HepG2 (cell line): Measurements from ENCODE around the gene FAM162A. TPM values are rescaled to one million over a fixed set of nuclear protein-coding genes. Genes with fewer than 3 reads are reported as not detected.

Experiments used
- ATF7 ChIP-seq, 2 experiments: fragments of 450-650 bp in 1 of 2; sonication (generic) in 1 of 2; formaldehyde crosslinking in 1 of 2; IDR thresholded peaks; 2 replicates each; pipeline versions ENCODE4 v1.4.0 to v1.6.1; 2016 to 2020; ENCODE audit warnings: antibody characterized with exemption in 1 of 2, mild to moderate bottlenecking in 1 of 2, missing genetic modification reagents in 1 of 2
- CAMTA2 ChIP-seq: sonication (generic); formaldehyde crosslinking; IDR thresholded peaks from 2 replicates; pipeline ENCODE4 v1.4.0; 2020; ENCODE audit warnings: mild to moderate bottlenecking, missing genetic modification reagents, borderline replicate concordance
- CEBPG ChIP-seq: IDR thresholded peaks from 2 replicates; pipeline ENCODE4 v1.6.1; 2016
- HNF4G ChIP-seq, 2 experiments: sonication (generic) in 1 of 2; formaldehyde crosslinking in 1 of 2; IDR thresholded peaks; 2 replicates each; pipeline versions ENCODE4 v1.4.0 to v1.6.1; 2011 to 2020; ENCODE audit warnings: borderline replicate concordance in 2 of 2, low read depth in 2 of 2, mild to moderate bottlenecking in 2 of 2, low read length in 1 of 2, missing genetic modification reagents in 1 of 2, moderate library complexity in 1 of 2
- KLF9 ChIP-seq: IDR thresholded peaks from 2 replicates; pipeline ENCODE4 v1.6.1; 2016; ENCODE audit warnings: low read depth
- NPAS2 ChIP-seq: sonication (generic); formaldehyde crosslinking; IDR thresholded peaks from 2 replicates; pipeline ENCODE4 v1.8.0; 2022; ENCODE audit warnings: mild to moderate bottlenecking, missing genetic modification reagents, borderline replicate concordance
- SOX5 ChIP-seq: IDR thresholded peaks from 2 replicates; pipeline ENCODE4 v1.6.1; 2016; ENCODE audit warnings: borderline replicate concordance
- TCF7 ChIP-seq: sonication (generic); IDR thresholded peaks from 2 replicates; pipeline ENCODE4 v1.6.1; 2016; ENCODE audit warnings: antibody characterized with exemption, low read depth
- TGIF2 ChIP-seq: IDR thresholded peaks from 2 replicates; pipeline ENCODE4 v1.6.1; 2016; ENCODE audit warnings: control low read depth, missing compliant biosample characterization
- U2AF1 ChIP-seq: fragments of 200-400 bp; formaldehyde crosslinking; optimal IDR thresholded peaks from 2 replicates; pipeline ENCODE3; 2017; ENCODE audit warnings: mild to moderate bottlenecking, low read depth, low read length
- ZBTB7A ChIP-seq: sonication (generic); formaldehyde crosslinking; IDR thresholded peaks from 2 replicates; pipeline ENCODE4 v1.8.0; 2022; ENCODE audit warnings: mild to moderate bottlenecking, missing genetic modification reagents
- ZNF326 ChIP-seq: sonication (generic); formaldehyde crosslinking; IDR thresholded peaks from 2 replicates; pipeline ENCODE4 v1.4.0; 2020; ENCODE audit warnings: missing genetic modification reagents, borderline replicate concordance
- ZNF329 ChIP-seq: sonication (generic); formaldehyde crosslinking; IDR thresholded peaks from 2 replicates; pipeline ENCODE4 v1.9.0; 2021; ENCODE audit warnings: low read depth, mild to moderate bottlenecking, missing genetic modification reagents
- ZNF33B ChIP-seq: sonication (generic); formaldehyde crosslinking; IDR thresholded peaks from 2 replicates; pipeline ENCODE4 v1.5.1; 2020; ENCODE audit warnings: mild to moderate bottlenecking, missing genetic modification reagents
- ZNF563 ChIP-seq: sonication (generic); formaldehyde crosslinking; IDR thresholded peaks from 2 replicates; pipeline ENCODE4 v1.8.0; 2022; ENCODE audit warnings: mild to moderate bottlenecking, moderate library complexity, missing genetic modification reagents
- ZNF629 ChIP-seq: sonication (generic); formaldehyde crosslinking; conservative IDR thresholded peaks from 2 replicates; pipeline ENCODE4 v1.5.0; 2020; ENCODE audit warnings: missing genetic modification reagents
- ZNF883 ChIP-seq: sonication (generic); formaldehyde crosslinking; IDR thresholded peaks from 2 replicates; pipeline ENCODE4 v1.5.1; 2020; ENCODE audit warnings: mild to moderate bottlenecking, missing genetic modification reagents; ENCODE audit errors: not compliant biosample characterization
- polyA plus RNA-seq, 8 experiments: library from polyadenylated mRNA; depleted of rRNA in 3 of 8; stranded (reverse) in 7 of 8; unstranded in 1 of 8; fragments of >200 nt; fragmentation: Illumina TruSeq in 4 of 8; extraction: Trizol in 4 of 8; gene quantifications; 2 replicates each; pipeline versions ENCODE4 v1.2.1 to v1.2.3, GENCODE V29; 2011 to 2016; ENCODE audit warnings: low read depth in 4 of 8, missing spikeins in 1 of 8, mixed read lengths in 1 of 8; ENCODE audit not compliant: insufficient read depth in 1 of 8
- total RNA-seq, 5 experiments: library from RNA; depleted of rRNA; stranded (reverse); fragments of >200 nt; fragmentation: Illumina TruSeq; extraction: Trizol; gene quantifications; 2 replicates each; pipeline ENCODE4 v1.2.3, GENCODE V29; 2016; ENCODE audit warnings: low read depth in 1 of 5
- TF ChIP-seq, protein P1 (sequence below): sonication (generic); formaldehyde crosslinking; IDR thresholded peaks from 2 replicates; pipeline ENCODE4 v1.5.1; 2020; ENCODE audit warnings: mild to moderate bottlenecking, moderate library complexity, missing genetic modification reagents
- TF ChIP-seq, protein P2 (sequence below): sonication (generic); formaldehyde crosslinking; IDR thresholded peaks from 2 replicates; pipeline ENCODE4 v1.5.0; 2020; ENCODE audit warnings: mild to moderate bottlenecking, missing genetic modification reagents, borderline replicate concordance
- TF ChIP-seq, protein P3 (sequence below): sonication (generic); formaldehyde crosslinking; IDR thresholded peaks from 2 replicates; pipeline ENCODE4 v1.8.0; 2022; ENCODE audit warnings: low read depth, missing genetic modification reagents

FAM162A gene
- total and polyA plus RNA-seq, 2 of the 13 experiments (the other 11 are each of a cell fraction or from before 2014, with no cell fraction given): 115 to 155 TPM

DNA sequence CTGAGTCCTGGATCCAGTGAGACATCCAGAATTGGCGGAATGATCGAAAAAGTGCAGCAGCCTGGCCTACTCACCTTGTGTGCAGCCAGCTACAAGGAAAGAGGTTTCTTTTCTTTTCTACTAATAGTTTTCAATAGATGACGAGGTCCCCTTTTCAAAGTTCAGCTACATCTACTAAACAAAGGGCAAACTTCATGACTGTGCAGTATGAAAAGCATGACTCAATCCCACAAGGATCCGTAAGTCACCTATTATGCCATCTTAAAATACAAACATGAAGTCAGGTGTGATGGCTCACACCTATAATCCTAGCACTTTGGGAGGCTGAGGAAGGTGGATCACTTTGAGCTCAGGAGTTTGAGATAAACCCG is 17.6 kb upstream of the FAM162A start (continued):
- TF ChIP-seq CAMTA2 (CRISPR knock-in tag) (no peak), TGIF2 (CRISPR knock-in tag) (no peak), ZNF629 (no peak), ATF7 (IDR thresholded peaks at IDR 0.05) (no peak), ATF7 (CRISPR knock-in tag; IDR thresholded peaks at IDR 0.05) (no peak), KLF9 (CRISPR knock-in tag) (no peak), ZNF883 (CRISPR knock-in tag) (no peak), U2AF1 (no peak), ZNF563 (CRISPR knock-in tag) (no peak), ZNF329 (CRISPR knock-in tag) (no peak), NPAS2 (CRISPR knock-in tag) (no peak), HNF4G (IDR thresholded peaks at IDR 0.05; ENCODE audit: borderline replicate concordance, low read depth, low read length) (0 out of 2 replicates have a peak, but pooled peaks have one; percentile 6), HNF4G (CRISPR knock-in tag; IDR thresholded peaks at IDR 0.05; ENCODE audit: borderline replicate concordance, low read depth) (no peak), TCF7 (no peak), ZNF33B (CRISPR knock-in tag) (no peak), ZNF326 (CRISPR knock-in tag) (no peak), ZBTB7A (CRISPR knock-in tag) (no peak), CEBPG (CRISPR knock-in tag) (0 out of 2 replicates have a peak, but pooled peaks have one; percentile 32), SOX5 (CRISPR knock-in tag) (peak; percentile 35; the same call in 1 of the 2 replicates)
- TF ChIP-seq, protein P1, sequence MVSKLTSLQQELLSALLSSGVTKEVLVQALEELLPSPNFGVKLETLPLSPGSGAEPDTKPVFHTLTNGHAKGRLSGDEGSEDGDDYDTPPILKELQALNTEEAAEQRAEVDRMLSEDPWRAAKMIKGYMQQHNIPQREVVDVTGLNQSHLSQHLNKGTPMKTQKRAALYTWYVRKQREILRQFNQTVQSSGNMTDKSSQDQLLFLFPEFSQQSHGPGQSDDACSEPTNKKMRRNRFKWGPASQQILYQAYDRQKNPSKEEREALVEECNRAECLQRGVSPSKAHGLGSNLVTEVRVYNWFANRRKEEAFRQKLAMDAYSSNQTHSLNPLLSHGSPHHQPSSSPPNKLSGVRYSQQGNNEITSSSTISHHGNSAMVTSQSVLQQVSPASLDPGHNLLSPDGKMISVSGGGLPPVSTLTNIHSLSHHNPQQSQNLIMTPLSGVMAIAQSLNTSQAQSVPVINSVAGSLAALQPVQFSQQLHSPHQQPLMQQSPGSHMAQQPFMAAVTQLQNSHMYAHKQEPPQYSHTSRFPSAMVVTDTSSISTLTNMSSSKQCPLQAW: no peak
- TF ChIP-seq, protein P2, sequence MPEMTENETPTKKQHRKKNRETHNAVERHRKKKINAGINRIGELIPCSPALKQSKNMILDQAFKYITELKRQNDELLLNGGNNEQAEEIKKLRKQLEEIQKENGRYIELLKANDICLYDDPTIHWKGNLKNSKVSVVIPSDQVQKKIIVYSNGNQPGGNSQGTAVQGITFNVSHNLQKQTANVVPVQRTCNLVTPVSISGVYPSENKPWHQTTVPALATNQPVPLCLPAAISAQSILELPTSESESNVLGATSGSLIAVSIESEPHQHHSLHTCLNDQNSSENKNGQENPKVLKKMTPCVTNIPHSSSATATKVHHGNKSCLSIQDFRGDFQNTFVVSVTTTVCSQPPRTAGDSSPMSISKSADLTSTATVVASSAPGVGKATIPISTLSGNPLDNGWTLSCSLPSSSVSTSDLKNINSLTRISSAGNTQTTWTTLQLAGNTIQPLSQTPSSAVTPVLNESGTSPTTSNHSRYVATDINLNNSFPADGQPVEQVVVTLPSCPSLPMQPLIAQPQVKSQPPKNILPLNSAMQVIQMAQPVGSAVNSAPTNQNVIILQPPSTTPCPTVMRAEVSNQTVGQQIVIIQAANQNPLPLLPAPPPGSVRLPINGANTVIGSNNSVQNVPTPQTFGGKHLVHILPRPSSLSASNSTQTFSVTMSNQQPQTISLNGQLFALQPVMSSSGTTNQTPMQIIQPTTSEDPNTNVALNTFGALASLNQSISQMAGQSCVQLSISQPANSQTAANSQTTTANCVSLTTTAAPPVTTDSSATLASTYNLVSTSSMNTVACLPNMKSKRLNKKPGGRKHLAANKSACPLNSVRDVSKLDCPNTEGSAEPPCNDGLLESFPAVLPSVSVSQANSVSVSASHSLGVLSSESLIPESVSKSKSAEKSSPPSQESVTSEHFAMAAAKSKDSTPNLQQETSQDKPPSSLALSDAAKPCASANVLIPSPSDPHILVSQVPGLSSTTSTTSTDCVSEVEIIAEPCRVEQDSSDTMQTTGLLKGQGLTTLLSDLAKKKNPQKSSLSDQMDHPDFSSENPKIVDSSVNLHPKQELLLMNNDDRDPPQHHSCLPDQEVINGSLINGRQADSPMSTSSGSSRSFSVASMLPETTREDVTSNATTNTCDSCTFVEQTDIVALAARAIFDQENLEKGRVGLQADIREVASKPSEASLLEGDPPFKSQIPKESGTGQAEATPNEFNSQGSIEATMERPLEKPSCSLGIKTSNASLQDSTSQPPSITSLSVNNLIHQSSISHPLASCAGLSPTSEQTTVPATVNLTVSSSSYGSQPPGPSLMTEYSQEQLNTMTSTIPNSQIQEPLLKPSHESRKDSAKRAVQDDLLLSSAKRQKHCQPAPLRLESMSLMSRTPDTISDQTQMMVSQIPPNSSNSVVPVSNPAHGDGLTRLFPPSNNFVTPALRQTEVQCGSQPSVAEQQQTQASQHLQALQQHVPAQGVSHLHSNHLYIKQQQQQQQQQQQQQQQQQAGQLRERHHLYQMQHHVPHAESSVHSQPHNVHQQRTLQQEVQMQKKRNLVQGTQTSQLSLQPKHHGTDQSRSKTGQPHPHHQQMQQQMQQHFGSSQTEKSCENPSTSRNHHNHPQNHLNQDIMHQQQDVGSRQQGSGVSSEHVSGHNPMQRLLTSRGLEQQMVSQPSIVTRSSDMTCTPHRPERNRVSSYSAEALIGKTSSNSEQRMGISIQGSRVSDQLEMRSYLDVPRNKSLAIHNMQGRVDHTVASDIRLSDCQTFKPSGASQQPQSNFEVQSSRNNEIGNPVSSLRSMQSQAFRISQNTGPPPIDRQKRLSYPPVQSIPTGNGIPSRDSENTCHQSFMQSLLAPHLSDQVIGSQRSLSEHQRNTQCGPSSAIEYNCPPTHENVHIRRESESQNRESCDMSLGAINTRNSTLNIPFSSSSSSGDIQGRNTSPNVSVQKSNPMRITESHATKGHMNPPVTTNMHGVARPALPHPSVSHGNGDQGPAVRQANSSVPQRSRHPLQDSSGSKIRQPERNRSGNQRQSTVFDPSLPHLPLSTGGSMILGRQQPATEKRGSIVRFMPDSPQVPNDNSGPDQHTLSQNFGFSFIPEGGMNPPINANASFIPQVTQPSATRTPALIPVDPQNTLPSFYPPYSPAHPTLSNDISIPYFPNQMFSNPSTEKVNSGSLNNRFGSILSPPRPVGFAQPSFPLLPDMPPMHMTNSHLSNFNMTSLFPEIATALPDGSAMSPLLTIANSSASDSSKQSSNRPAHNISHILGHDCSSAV (CRISPR knock-in tag): no peak
- TF ChIP-seq, protein P3, sequence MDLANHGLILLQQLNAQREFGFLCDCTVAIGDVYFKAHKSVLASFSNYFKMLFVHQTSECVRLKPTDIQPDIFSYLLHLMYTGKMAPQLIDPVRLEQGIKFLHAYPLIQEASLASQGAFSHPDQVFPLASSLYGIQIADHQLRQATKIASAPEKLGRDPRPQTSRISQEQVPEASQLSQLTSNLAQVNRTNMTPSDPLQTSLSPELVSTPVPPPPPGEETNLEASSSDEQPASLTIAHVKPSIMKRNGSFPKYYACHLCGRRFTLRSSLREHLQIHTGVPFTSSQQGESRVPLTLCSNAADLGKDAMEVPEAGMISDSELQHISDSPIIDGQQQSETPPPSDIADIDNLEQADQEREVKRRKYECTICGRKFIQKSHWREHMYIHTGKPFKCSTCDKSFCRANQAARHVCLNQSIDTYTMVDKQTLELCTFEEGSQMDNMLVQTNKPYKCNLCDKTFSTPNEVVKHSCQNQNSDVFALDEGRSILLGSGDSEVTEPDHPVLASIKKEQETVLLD: no peak
